SK-N-SH (cell line): ENCODE measurements around the gene TAF11L13. TPM values are rescaled to one million over a fixed set of nuclear protein-coding genes. Genes with fewer than 3 reads are reported as not detected.
"Not testable (repeated sequence)": the region's sequence is repeated elsewhere in the genome, so short reads cannot be mapped to it uniquely, and the experiment has no call there.

Experiments
- CTCF ChIA-PET: fragments of 300-600, 350-600 bp; formaldehyde crosslinking; extraction: SDS; loops from one replicate; lab custom pipeline; 2021; lab: Yijun Ruan, JAX
- POLR2A ChIA-PET: fragments of 350-600 bp; sonication (Branson Sonifier 250); formaldehyde crosslinking; extraction: SDS; loops from one replicate; lab custom pipeline; 2020; ENCODE audit warnings: antibody characterized with exemption, inconsistent platforms; lab: Yijun Ruan, JAX
- DNase-seq: peaks from one replicate; pipeline ENCODE4 v3.0.0; 2012
- H2AFZ ChIP-seq: fragments of 200-600 bp; sonication (generic); 2 replicates; pipeline ENCODE4 v1.8.1; 2016; ENCODE audit warnings: antibody characterized with exemption, mild to moderate bottlenecking, low read depth
- H3F3A ChIP-seq: fragments of 200-600 bp; sonication (generic); replicated peaks from 2 replicates; pipeline ENCODE3; 2016; ENCODE audit warnings: antibody characterized with exemption, mild to moderate bottlenecking; ENCODE audit not compliant: insufficient read depth
- H3K27ac ChIP-seq, 2 experiments: fragments of 200-500 bp in 1 of 2; fragments of 200-600 bp in 1 of 2; sonication (Bioruptor generic) in 1 of 2; sonication (generic), shearing (Covaris generic) in 1 of 2; 2 replicates each; pipeline versions ENCODE4 v1.5.1 to v1.6.1; 2014 to 2016; ENCODE audit warnings: low read depth in 2 of 2, inconsistent platforms in 1 of 2, low read length in 1 of 2, mild to moderate bottlenecking in 1 of 2, mixed read lengths in 1 of 2
- H3K27me3 ChIP-seq: fragments of 200-600 bp; sonication (generic), shearing (Covaris generic); 2 replicates; pipeline ENCODE4 v1.6.1; 2016; ENCODE audit warnings: mixed run types; ENCODE audit not compliant: insufficient read depth
- H3K36me3 ChIP-seq, 2 experiments: fragments of 200-500 bp in 1 of 2; fragments of 200-600 bp in 1 of 2; sonication (Bioruptor generic) in 1 of 2; sonication (generic) in 1 of 2; replicated peaks in 1 of 2; 2 replicates each; pipeline versions ENCODE3 to v1.5.1; 2014 to 2016; ENCODE audit warnings: low read length in 1 of 2, mild to moderate bottlenecking in 1 of 2; ENCODE audit not compliant: insufficient read depth in 2 of 2, control insufficient read depth in 1 of 2
- H3K4me1 ChIP-seq, 2 experiments: fragments of 200-500 bp in 1 of 2; fragments of 200-600 bp in 1 of 2; sonication (Bioruptor generic) in 1 of 2; sonication (generic), shearing (Covaris generic) in 1 of 2; 2 replicates each; pipeline versions ENCODE4 v1.5.1 to v1.6.1; 2014 to 2016; ENCODE audit warnings: low read depth in 1 of 2, low read length in 1 of 2, mixed run types in 1 of 2; ENCODE audit not compliant: insufficient read depth in 2 of 2, control insufficient read depth in 1 of 2
- H3K4me2 ChIP-seq: fragments of 200-600 bp; sonication (generic), shearing (Covaris generic); 2 replicates; pipeline ENCODE4 v1.6.1; 2017; ENCODE audit warnings: mixed run types
- H3K4me3 ChIP-seq, 2 experiments: fragments of 200-500 bp in 1 of 2; fragments of 200-600 bp in 1 of 2; sonication (Bioruptor generic) in 1 of 2; sonication (generic), shearing (Covaris generic) in 1 of 2; 2 replicates each; pipeline versions ENCODE4 v1.5.1 to v1.8.1; 2014 to 2016; ENCODE audit warnings: low read depth in 2 of 2, inconsistent platforms in 1 of 2, low read length in 1 of 2, mild to moderate bottlenecking in 1 of 2, mixed read lengths in 1 of 2, moderate library complexity in 1 of 2
- H3K79me2 ChIP-seq: fragments of 200-600 bp; sonication (generic); 2 replicates; pipeline ENCODE4 v1.8.1; 2017; ENCODE audit warnings: mild to moderate bottlenecking; ENCODE audit not compliant: insufficient read depth
- H3K9ac ChIP-seq: fragments of 200-600 bp; sonication (generic); 2 replicates; pipeline ENCODE4 v1.6.1; 2017; ENCODE audit warnings: mixed run types
- H3K9me2 ChIP-seq: fragments of 200-600 bp; sonication (generic); 2 replicates; pipeline ENCODE4 v1.6.1; 2017; ENCODE audit warnings: mixed run types
- H3K9me3 ChIP-seq: fragments of 200-600 bp; sonication (generic); 2 replicates; pipeline ENCODE4 v1.6.1; 2017; ENCODE audit warnings: mixed run types, mild to moderate bottlenecking, moderate library complexity
- H4K20me1 ChIP-seq: fragments of 200-600 bp; sonication (generic); 2 replicates; pipeline ENCODE4 v1.6.1; 2017; ENCODE audit warnings: mild to moderate bottlenecking, mixed run types; ENCODE audit not compliant: insufficient read depth
- CHD2 ChIP-seq: fragments of 150-350 bp; IDR thresholded peaks from 2 replicates; pipeline ENCODE4 v1.6.1; 2018; ENCODE audit warnings: low read length; ENCODE audit not compliant: partially characterized antibody
- ELF1 ChIP-seq: IDR thresholded peaks from 2 replicates; pipeline ENCODE4 v1.4.0; 2012
- EP300 ChIP-seq, 2 experiments: IDR thresholded peaks; 2 replicates each; pipeline versions ENCODE4 v1.4.0 to v1.6.1; 2012; ENCODE audit warnings: borderline replicate concordance in 1 of 2, low read depth in 1 of 2, low read length in 1 of 2
- EZH2phosphoT487 ChIP-seq: fragments of 200-600 bp; sonication (generic); IDR thresholded peaks from 2 replicates; pipeline ENCODE4 v1.6.1; 2017; ENCODE audit warnings: low read depth, mixed run types, mild to moderate bottlenecking, antibody characterized with exemption, moderate library complexity, borderline replicate concordance
- JUND ChIP-seq: IDR thresholded peaks from 2 replicates; pipeline ENCODE4 v1.4.0; 2012
- MEF2A ChIP-seq: IDR thresholded peaks from 2 replicates; pipeline ENCODE4 v1.4.0; 2012; ENCODE audit warnings: low read depth, borderline replicate concordance
- MXI1 ChIP-seq: IDR thresholded peaks from 2 replicates; pipeline ENCODE4 v1.6.1; 2012; ENCODE audit warnings: mild to moderate bottlenecking, low read depth, low read length, improper control_type of control experiment
- NRF1 ChIP-seq: IDR thresholded peaks from 2 replicates; pipeline ENCODE4 v1.6.1; 2012; ENCODE audit warnings: low read depth, mild to moderate bottlenecking, low read length
- POLR2AphosphoS5 ChIP-seq: IDR thresholded peaks from 2 replicates; pipeline ENCODE4 v1.6.1; 2012; ENCODE audit warnings: low read depth, low read length
- RCOR1 ChIP-seq: fragments of 150-350 bp; IDR thresholded peaks from 2 replicates; pipeline ENCODE4 v1.6.1; 2017; ENCODE audit warnings: antibody characterized with exemption, low read length
- SIN3A ChIP-seq: IDR thresholded peaks from 2 replicates; pipeline ENCODE4 v1.6.1; 2012; ENCODE audit warnings: low read depth, mild to moderate bottlenecking, low read length, moderate library complexity, borderline replicate concordance
- YY1 ChIP-seq: IDR thresholded peaks from 2 replicates; pipeline ENCODE4 v1.4.0; 2012; ENCODE audit warnings: low read depth, mild to moderate bottlenecking
- WGBS: methylation state at CpG from one replicate; pipeline ENCODE4 v1.1.6; 2017; ENCODE audit warnings: low lambda C conversion rate; 5-methylcytosine and 5-hydroxymethylcytosine counted together
- polyA plus RNA-seq, 3 experiments: library from polyadenylated mRNA; depleted of rRNA; stranded (reverse); fragments of >200 nt; gene quantifications; 2 replicates each; pipeline ENCODE4 v1.2.3, GENCODE V29; 2012
- TF ChIP-seq, protein P1 (sequence below): IDR thresholded peaks from 2 replicates; pipeline ENCODE4 v1.4.0; 2012; ENCODE audit warnings: low read depth

The TAF11L13 gene
- polyA plus RNA-seq, 1 of the 3 experiments (the other 2 are of a cell fraction) = not detected

DNA sequence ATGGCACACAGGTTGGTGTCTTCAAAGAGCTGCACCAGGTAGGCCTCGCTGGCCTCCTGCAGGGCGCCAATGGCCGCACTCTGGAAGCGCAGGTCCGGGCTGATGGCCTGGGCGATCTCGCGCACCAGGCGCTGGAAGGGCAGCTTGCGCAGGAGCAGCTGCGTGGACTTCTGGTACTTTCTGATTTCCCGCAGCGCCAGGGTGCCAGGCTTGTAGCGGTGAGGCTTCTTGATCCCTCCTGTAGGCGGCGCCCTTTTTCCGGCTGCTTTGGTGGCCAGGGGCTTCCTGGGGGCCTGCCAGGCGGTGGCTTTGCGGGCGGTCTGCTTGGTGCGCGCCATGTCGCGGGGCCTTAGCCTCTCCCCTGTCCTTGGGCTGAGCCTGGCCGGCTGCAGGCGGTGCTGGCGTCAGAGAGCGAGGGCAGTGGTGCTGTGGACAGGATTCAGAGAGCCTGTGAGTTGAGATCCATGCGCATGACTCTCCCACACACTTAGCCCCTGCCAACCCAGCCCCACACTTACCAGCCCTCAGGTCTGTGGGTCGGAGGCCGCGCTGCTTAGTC is 23.4 kb downstream of the TAF11L13 start:
- H2AFZ ChIP-seq, H3K79me2 ChIP-seq, H3K9ac ChIP-seq, H3F3A ChIP-seq, H4K20me1 ChIP-seq, H3K27ac ChIP-seq, CTCF ChIA-PET, H3K4me1 ChIP-seq, H3K4me2 ChIP-seq, H3K9me2 ChIP-seq, H3K27me3 ChIP-seq, POLR2A ChIA-PET, H3K36me3 ChIP-seq, H3K4me3 ChIP-seq, DNase-seq, H3K9me3 ChIP-seq: not testable (repeated sequence)
- whole genome bisulfite sequencing = 72% methylated on average over 10 of the region's 32 CpGs

- no peak overlapping the region for H3K4me3 ChIP-seq
- H3K79me2 ChIP-seq = no peaks in the 10 kb centered on the region
- H3K9me2 ChIP-seq = no peaks in the 10 kb centered on the region
- CTCF ChIA-PET = no interaction called here
- H3K9ac ChIP-seq = no peak overlapping the region
- POLR2A ChIA-PET = no interaction called here
- no peaks in the 10 kb centered on the region for H3K36me3 ChIP-seq
- H3K4me2 ChIP-seq = no peak overlapping the region
- H3K4me1 ChIP-seq = no peaks in the 10 kb centered on the region
- H4K20me1 ChIP-seq = no peaks in the 10 kb centered on the region
- no peak overlapping the region for H2AFZ ChIP-seq
- 17% methylated on average over 6 of the region's 6 CpGs for WGBS
- peaks cover 2% of the 10 kb centered on the region; the same call in 1 of the 2 replicates for H3K9me3 ChIP-seq
- no peak for DNase-seq
- H3F3A ChIP-seq = no peaks in the 10 kb centered on the region
- H3K27me3 ChIP-seq = no peaks in the 10 kb centered on the region
- TF ChIP-seq RCOR1 (no peak), EZH2phosphoT487 (no peak), CHD2 (no peak), MXI1 (no peak), MEF2A (no peak), JUND (no peak), POLR2AphosphoS5 (no peak)
- no peak overlapping the region for H3K27ac ChIP-seq
These were observed 24.0 kb downstream of the TAF11L13 start for GRCh38 chr5:17655921-17656320.

GRCh38 chr5:17663182-17663581 is 31.3 kb downstream of the TAF11L13 start:
- Histone ChIP-seq H2AFZ (no peak overlapping the region), H4K20me1 (no peaks in the 10 kb centered on the region), H3K36me3 (no peaks in the 10 kb centered on the region), H3K27me3 (no peaks in the 10 kb centered on the region), H3K9me2 (no peaks in the 10 kb centered on the region), H3K9ac (no peak overlapping the region), H3K4me3 (no peak overlapping the region), H3K4me1 (no peaks in the 10 kb centered on the region), H3K27ac (no peak overlapping the region), H3K4me2 (no peak overlapping the region), H3F3A (no peaks in the 10 kb centered on the region), H3K9me3 (peaks cover 4% of the 10 kb centered on the region; the same call in 1 of the 2 replicates), H3K79me2 (no peaks in the 10 kb centered on the region)
- TF ChIP-seq YY1 = no peak
- no peak for TF ChIP-seq ELF1
- no peak for TF ChIP-seq EP300 (IDR thresholded peaks at IDR 0.05; ENCODE audit: borderline replicate concordance in 1 of 2, low read depth in 1 of 2, low read length in 1 of 2)
- TF ChIP-seq EZH2phosphoT487 = no peak
- TF ChIP-seq NRF1 = no peak
- no peak for TF ChIP-seq SIN3A
- TF ChIP-seq, protein P1, sequence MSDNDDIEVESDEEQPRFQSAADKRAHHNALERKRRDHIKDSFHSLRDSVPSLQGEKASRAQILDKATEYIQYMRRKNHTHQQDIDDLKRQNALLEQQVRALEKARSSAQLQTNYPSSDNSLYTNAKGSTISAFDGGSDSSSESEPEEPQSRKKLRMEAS = no peak
- ChIA-PET CTCF (no interaction called here), POLR2A (interaction anchor here (0.6 kb wide), 1 partner anchor 1160 kb away, joined by 3 read pairs; no protein-coding TSS in a partner anchor)
- WGBS = 21% methylated on average over 6 of the region's 8 CpGs
- no peak for DNase-seq
